ENCODE results near the gene SMIM5. TPM values are rescaled to one million over a fixed set of nuclear protein-coding genes. Genes with fewer than 3 reads are reported as not detected.

Gene SMIM5
- total RNA-seq, 1 experiment from 2014 or later: 0.24 TPM

DNA sequence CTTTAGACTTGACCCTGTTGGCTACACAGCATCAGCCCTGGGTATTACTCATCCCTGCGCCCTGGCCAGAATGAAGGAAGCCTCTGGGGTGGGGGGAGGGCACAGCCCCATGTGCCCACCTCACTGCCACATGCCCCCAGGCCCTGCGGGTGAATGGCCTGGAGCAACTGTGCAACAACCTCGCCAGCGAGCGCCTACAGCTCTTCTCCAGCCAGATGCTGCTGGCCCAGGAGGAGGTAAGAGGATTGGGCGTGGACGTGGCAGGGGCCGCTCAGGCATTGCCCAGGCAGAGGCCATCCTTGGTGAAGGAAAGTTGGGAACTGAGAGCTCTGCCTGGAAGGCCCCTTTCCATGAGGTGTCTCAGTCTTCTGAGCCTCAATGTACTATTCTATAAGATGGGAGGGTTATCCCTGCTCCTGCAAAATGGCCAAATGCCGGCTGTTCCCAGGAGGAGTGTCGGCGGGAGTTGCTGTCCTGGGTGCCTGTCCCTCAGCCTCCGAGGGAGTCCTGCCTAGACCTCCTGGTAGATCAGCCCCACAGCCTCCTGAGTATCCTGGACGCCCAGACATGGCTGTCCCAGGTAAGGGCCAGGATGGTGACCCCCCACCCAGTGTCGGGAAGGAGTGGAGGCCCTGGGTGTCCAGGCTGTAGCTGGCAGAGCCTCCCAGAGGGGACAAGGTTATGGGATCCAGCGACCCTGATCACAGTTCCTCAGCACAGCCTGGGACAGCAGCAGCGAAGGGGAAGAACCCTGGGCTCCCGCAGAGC is 36.7 kb upstream of the SMIM5 start:
- Histone ChIP-seq H4K5ac (ENCODE audit: insufficient read length, low read depth, low read length) (no peak overlapping the region), H2AK5ac (ENCODE audit: insufficient read length, low read length) (no peak overlapping the region), H3K18ac (ENCODE audit: insufficient read length, low read depth, low read length) (no peak overlapping the region), H4K8ac (replicated peaks; ENCODE audit: insufficient read length, low read depth, low read length) (no peak overlapping the region), H2BK120ac (ENCODE audit: low read depth, low read length, poor library complexity, severe bottlenecking) (no peak overlapping the region), H3K27ac (ENCODE audit: insufficient read length, low read depth, low read length) (no peak overlapping the region), H3K4me2 (ENCODE audit: insufficient read depth, insufficient read length, low read length) (no peak overlapping the region), H3K79me1 (ENCODE audit: insufficient read depth, low read depth, low read length, poor library complexity, severe bottlenecking) (no peaks in the 10 kb centered on the region), H3K79me2 (ENCODE audit: insufficient read depth, low read length) (no peaks in the 10 kb centered on the region), H2BK5ac (ENCODE audit: insufficient read length, low read length) (no peak overlapping the region), H3K9ac (ENCODE audit: extremely low read depth, insufficient read length, low read length) (no peak overlapping the region), H3T11ph (ENCODE audit: low read length) (no peak overlapping the region), H2AFZ (ENCODE audit: low read length) (no peak overlapping the region), H3K23ac (ENCODE audit: insufficient read length, low read depth, low read length) (no peak overlapping the region), H3K4ac (ENCODE audit: low read depth, low read length) (no peak overlapping the region), H2BK20ac (ENCODE audit: low read depth, low read length, poor library complexity, severe bottlenecking) (no peak overlapping the region), H3K27me3 (ENCODE audit: insufficient read depth, low read length) (no peaks in the 10 kb centered on the region), H3K4me1 (ENCODE audit: insufficient read depth, low read length) (no peaks in the 10 kb centered on the region), H4K20me1 (ENCODE audit: control insufficient read depth, insufficient read depth, insufficient read length) (no peaks in the 10 kb centered on the region), H2BK15ac (ENCODE audit: low read depth, low read length) (no peak overlapping the region), H3K14ac (ENCODE audit: insufficient read depth, low read length) (no peak overlapping the region; the same call in 1 of the 2 replicates), H3K9me3 (ENCODE audit: control insufficient read depth, low read depth, low read length) (no peaks in the 10 kb centered on the region), H4K91ac (ENCODE audit: insufficient read length, low read depth, low read length) (no peak overlapping the region), H3K56ac (ENCODE audit: insufficient read length, low read depth, low read length) (no peak overlapping the region), H3K23me2 (ENCODE audit: insufficient read length, low read depth, low read length, poor library complexity, severe bottlenecking) (no peaks in the 10 kb centered on the region), H2BK12ac (ENCODE audit: insufficient read length, low read depth, low read length) (no peak overlapping the region)
- peaks cover 1% of the 10 kb centered on the region; the same call in 1 of the 2 replicates for H3K27me3 Mint-ChIP-seq (ENCODE audit: low read depth)
- no peaks in the 10 kb centered on the region for H3K9me3 Mint-ChIP-seq
- WGBS (ENCODE audit: extremely low coverage, insufficient read length, low lambda C conversion rate): no CpG with 5 or more reads among the region's 17 CpGs
- H3K27ac Mint-ChIP-seq: peak overlapping the region in 1 of 3 experiments; percentile 44; a peak in 1 of 7 replicates
- peak; percentile 31 for DNase-seq
- no peak overlapping the region for H3K4me3 Mint-ChIP-seq
- H3K36me3 Mint-ChIP-seq (ENCODE audit: insufficient read depth in 1 of 3, low read depth in 3 of 3): no peaks in the 10 kb centered on the region
- no peak for TF ChIP-seq CTCF (conservative IDR thresholded peaks at IDR 0.05)
- no peaks in the 10 kb centered on the region for H3K4me1 Mint-ChIP-seq

Measured in H9 (cell line).